Kidney epithelial cell (primary cell): ENCODE measurements around the gene FRS2. TPM values are rescaled to one million over a fixed set of nuclear protein-coding genes. Genes with fewer than 3 reads are reported as not detected.

ENCODE experiments used
- DNase-seq: peaks from one replicate; pipeline ENCODE4 v3.0.0-alpha.2; 2010; ENCODE audit warnings: low read depth
- H3K27me3 ChIP-seq: 2 replicates; pipeline ENCODE4 v1.6.0; 2011; ENCODE audit warnings: low read length; ENCODE audit not compliant: control insufficient read depth, insufficient read depth
- H3K36me3 ChIP-seq: 2 replicates; pipeline ENCODE4 v1.5.1; 2011; ENCODE audit warnings: low read length; ENCODE audit not compliant: control insufficient read depth, insufficient read depth
- H3K4me3 ChIP-seq: 2 replicates; pipeline ENCODE4 v1.5.1; 2011; ENCODE audit warnings: low read depth, mild to moderate bottlenecking, control low read depth, low read length
- CTCF ChIP-seq: IDR thresholded peaks from 2 replicates; pipeline ENCODE4 v1.5.1; 2011; ENCODE audit warnings: mild to moderate bottlenecking, moderate library complexity, low read length, control low read depth, inconsistent platforms; ENCODE audit not compliant: insufficient read depth, poor library complexity, severe bottlenecking
- total RNA-seq: library from RNA; depleted of rRNA; stranded (reverse); fragments of >200 nt; gene quantifications from 2 replicates; pipeline ENCODE4 v1.2.3, GENCODE V29; 2015

Gene FRS2
- total RNA-seq, 1 donor from 2014 or later, result 26.6 TPM

DNA sequence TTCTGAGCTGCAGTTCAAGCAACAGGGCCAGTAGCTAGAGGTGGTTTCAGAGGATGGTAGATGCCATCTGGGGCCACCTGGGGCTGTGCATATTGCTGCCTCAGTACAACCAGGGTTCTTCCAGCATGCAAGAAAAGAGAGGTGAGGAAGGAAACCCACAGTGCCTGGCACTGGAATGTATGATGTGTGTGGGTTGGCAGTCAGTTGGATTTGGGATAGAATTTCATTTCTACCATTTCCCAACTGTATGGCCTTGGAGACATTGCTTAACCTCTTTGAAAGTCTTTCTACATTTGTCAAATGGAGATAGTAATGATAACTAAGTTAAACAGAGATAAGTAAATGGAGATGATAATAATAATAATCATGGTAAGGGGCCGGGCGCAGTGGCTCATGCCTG is 150.7 kb downstream of the FRS2 start:
- no peak for DNase-seq
- no peak for TF ChIP-seq CTCF
- Histone ChIP-seq H3K36me3 (no peaks in the 10 kb centered on the region), H3K27me3 (peaks cover 2% of the 10 kb centered on the region), H3K4me3 (no peak overlapping the region)

DNA sequence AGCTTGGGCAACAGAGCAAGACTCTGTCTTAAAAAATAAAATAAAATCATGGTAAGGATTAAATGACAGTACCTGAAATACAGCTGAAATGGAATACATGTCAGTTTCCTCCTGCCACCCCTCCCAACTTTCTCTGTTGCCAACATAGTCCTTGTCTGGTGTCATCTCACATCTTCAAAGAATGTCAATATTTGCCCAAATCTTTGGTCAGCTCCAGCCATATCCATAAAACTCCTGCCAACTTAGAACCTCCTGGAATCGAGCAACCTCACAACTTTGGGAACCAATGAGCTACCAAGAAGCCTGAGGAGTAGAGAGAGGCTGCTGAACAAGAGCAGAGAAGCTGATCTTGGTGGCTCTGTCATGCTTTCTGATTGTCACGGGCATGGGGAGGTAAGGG is 151.4 kb downstream of the FRS2 start:
- no peak for TF ChIP-seq CTCF
- Histone ChIP-seq H3K36me3 (no peaks in the 10 kb centered on the region), H3K4me3 (no peak overlapping the region), H3K27me3 (peaks cover 2% of the 10 kb centered on the region)
- DNase-seq, result no peak

DNA sequence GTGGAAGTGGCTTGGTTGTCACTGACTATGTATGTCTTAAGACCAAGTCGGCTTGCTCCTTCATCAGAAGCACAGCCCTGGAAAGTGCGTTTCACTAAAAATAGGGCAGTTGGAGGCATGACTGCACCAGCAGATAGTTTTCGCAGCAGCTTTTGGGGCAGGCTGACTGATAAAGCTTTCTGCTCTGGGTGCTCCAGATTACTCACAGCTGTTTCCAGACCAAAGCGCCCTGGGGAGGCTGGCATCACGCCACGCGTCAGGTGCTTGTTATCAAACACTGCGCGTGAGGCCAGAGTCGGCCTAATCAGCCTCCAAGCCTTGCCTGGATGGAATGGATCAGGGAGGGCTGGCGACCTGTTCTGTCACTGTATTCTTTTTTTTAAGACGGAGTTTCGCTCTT is 153.8 kb downstream of the FRS2 start:
- no peak for DNase-seq
- Histone ChIP-seq H3K36me3 (no peaks in the 10 kb centered on the region), H3K4me3 (no peak overlapping the region), H3K27me3 (peaks cover 2% of the 10 kb centered on the region)
- no peak for TF ChIP-seq CTCF

DNA sequence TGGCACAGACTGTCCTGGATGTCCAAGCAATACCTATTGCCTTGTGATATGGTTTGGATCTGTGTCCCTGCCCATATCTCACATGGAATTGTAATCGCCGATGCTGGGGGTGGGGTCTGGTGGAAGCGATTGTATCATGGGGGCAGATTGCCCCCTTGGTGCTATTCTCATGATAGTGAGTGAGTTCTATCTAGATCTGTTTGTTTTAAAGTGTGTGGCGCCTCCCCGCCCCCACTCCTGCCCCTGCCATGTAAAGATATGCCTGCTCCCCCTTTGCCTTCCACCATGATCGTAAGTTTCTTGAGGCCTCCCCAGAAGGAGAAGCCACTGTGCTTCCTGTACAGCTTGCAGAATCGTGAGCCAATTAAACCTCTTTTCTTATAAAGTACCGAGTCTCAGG is 157.3 kb downstream of the FRS2 start:
- TF ChIP-seq CTCF, result no peak
- no peaks in the 10 kb centered on the region for H3K36me3 ChIP-seq
- H3K4me3 ChIP-seq, result no peak overlapping the region
- peaks cover 2% of the 10 kb centered on the region for H3K27me3 ChIP-seq
- DNase-seq, result no peak

Other genes with a start within 250 kb of the FRS2 start
- gene CPSF6, start 230.8 kb upstream of the FRS2 start, total RNA-seq, result 34.6 and 35.6 TPM in 2 replicates
- gene LYZ, start 122.0 kb upstream of the FRS2 start, total RNA-seq, result 0.07 and 0.08 TPM in 2 replicates
- 24.9 and 55.6 TPM in 2 replicates for gene YEATS4, start 110.6 kb upstream of the FRS2 start, total RNA-seq
- gene CCT2, start 115.1 kb downstream of the FRS2 start, total RNA-seq, result 212 and 224 TPM in 2 replicates
- gene LRRC10, start 140.5 kb downstream of the FRS2 start, total RNA-seq, result not detected in 2 replicates
- gene BEST3, start 228.9 kb downstream of the FRS2 start, total RNA-seq, result 0.14 and 1.6 TPM in 2 replicates